ENCODE results near the gene PEX26.

- TF ChIP-seq CTCF (conservative IDR thresholded peaks at IDR 0.05; ENCODE audit: low read depth in 2 of 2) = no peak
- no peak for TF ChIP-seq POLR2AphosphoS5 (IDR thresholded peaks at IDR 0.05; ENCODE audit: low read depth)
- no peak for TF ChIP-seq REST (IDR thresholded peaks at IDR 0.05; ENCODE audit: unreplicated experiment)
- TF ChIP-seq EZH2 (IDR thresholded peaks at IDR 0.05; ENCODE audit: low read depth, unreplicated experiment) = no peak
- no peak for TF ChIP-seq EZH2phosphoT487 (IDR thresholded peaks at IDR 0.05; ENCODE audit: unreplicated experiment)
- no peak for TF ChIP-seq ZNF331 (CRISPR knock-in tag; IDR thresholded peaks at IDR 0.05; ENCODE audit: low read depth)
- no peak for TF ChIP-seq CREB1 (CRISPR knock-in tag; IDR thresholded peaks at IDR 0.05; ENCODE audit: low read depth)
These were observed 12.5 kb downstream of the PEX26 start for GRCh38 chr22:18090286-18090685.

Measured in GM23338 (cell line).